GM19193 (cell line): Measurements from ENCODE around the gene OTUD3.

Experiments used
- POLR2A ChIP-seq: IDR thresholded peaks from 4 replicates; pipeline ENCODE4 v1.6.1; 2011; ENCODE audit not compliant: insufficient read depth, insufficient read length; ENCODE audit errors: extremely low read depth

The OTUD3 gene

DNA sequence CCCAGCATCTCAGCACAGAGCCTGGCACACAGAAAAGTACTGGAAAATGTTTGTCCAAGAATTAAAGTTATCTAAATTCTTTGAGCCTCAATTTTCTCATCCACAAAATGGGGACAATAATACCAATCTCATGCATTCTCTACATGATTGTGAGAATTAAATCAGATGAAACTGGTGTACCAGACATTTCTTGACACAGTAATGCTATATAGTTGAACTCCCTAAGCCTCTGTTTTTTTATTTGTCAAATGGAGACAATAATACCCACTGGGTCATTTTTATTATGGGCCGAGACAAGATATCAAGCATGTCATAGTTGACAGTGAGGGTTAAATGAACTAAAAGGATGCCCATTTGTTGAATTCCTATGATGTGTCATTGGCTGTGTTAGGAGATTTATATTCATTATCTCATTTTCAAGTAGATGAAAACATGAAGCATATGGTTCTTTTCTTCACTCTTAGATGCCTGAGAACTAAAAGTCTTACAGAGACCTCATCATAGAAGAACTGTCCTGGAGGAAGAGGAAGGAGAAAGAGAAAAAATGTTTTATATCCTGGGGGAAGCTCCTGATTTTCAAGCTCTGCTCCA is 17.5 kb upstream of the OTUD3 start:
- no peak for TF ChIP-seq POLR2A

DNA sequence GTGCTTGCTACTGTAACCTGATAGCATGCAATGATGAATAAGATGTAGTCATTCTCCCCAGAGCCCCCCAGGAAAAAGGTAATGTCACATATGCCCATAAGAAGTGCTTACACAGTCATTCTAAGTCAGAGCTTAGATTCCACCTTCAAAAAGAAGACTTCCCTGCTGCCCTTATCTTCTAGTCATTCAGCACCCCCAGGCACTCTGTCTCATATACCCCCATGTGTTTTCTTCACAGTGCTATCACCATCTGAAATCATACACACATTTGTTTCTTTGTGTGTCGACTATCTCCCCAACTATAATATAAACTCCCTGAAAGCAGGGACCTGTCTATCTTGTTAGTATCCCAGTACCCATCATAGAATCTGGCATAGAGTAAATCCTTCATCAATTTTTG is 16.2 kb upstream of the OTUD3 start:
- no peak for TF ChIP-seq POLR2A

DNA sequence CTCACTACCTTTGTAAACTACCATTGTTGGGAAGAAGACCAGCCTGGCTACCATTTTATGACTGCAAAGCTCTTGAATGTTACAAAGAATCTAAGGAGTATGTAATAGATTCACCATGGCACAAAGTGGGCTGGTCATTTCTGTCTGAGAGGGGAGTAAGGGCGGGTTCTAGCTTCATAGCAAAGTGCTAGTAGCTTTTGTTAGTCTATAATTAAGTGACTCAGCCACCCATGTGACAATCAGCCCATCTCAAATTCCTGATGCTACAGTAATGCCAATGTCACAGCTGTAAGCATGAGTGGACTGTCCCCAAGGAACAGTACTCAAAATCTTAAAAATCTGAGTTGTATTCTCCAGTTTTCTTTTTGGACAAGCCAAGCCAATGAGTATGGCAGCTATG is 15.4 kb upstream of the OTUD3 start:
- no peak for TF ChIP-seq POLR2A

DNA sequence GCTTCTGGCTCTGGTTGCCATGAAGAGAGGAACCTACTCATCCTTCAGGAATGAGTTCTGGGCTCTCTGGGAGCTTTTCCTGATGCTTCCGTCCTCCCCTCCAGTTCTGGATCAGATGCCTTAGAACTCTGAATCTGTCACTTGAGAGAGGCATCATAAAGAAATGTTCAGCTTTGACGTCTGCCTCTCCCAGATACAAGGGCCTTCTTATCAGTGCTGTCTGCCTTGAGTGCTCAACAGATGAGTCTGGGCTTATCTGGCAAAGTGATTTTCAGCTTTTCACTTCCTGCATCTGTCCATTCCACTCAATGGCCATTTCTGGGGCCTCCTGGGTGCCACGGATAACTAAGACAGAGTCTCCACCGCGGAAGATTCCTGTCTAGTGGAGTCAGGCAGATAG is 12.3 kb upstream of the OTUD3 start:
- TF ChIP-seq POLR2A, result no peak

DNA sequence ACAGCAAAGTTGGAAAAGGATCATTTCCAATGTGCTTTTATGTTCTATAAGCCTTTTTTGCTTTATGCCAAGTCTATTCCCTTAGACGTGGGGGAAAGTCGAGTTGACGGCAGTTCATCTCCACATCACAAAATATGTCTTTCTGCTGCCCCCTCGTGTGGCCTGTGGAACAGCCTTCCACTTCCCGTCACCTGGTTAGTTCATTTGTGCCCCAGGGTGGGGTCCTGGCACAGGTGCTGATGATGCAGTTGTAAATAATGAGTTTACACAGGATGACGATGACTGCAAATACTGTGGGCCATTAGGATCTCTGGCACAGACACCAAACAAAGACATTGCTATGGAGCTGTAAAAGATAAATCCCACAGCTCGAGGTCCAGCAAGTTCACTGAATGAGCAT is 10.0 kb upstream of the OTUD3 start:
- no peak for TF ChIP-seq POLR2A

DNA sequence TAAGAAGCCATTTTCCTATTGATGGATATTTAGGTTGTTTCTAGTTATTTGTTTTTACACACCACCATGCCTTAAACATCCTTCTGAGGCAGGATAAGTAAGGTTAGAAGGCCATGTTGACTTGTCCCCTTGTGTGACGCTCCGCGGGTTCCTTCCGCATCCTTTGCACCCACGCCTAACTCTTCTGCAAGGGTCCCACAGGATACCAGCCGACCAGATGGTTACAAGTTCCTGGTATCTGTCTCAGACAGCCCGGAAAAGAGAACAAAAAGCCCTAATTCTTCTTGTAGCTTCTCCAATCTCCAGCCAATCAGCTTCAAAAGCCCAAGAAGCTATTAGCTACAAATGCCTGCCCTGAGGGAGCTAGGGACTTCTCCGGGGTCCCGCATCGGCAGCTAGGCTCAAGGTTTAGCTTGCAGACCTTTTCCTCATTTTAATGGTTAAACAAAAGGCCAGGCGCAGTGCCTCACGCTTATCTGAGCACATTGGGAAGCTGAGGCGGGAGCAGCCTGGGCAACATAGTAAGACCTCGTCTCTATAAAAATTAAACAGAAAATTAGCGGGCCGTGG is 4.9 kb upstream of the OTUD3 start:
- no peak for TF ChIP-seq POLR2A

DNA sequence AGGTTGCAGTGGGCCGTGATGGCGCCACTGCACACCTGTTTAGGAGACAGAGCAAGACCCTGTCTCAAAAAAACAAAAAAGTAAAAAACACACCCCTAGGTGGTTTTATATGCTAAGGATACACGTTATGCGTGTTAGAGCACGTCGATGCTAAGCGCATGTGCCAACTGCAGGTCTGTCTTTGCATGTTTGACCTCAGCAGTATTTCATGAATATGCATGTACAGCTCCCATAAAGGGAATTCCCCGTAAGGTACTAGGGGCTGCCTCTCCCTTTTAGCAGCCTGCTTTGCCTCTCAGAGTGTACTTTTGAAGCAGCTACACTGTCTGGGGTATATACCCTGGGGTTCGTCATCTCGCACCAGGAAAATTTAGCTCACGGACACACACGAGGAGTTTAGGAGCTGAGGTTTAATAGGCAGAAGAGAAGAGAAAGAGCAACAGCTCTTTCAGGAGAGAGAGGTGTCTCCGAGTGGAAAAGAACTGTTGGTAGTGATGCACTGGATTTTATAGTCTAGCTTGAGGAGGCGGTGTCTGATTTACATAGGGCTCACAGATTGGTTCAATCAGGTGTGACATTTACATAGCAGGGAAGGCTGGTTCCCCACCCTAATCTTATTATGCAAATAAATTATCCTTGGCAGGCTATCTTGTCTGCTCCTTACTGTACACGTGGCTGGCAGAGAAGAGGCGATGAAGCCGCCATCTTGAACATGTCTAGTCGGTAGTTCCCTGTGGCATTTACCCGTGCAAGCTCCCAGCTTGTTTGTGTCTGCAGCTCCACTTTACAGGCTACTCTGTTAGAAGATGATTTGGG is 4.2 kb upstream of the OTUD3 start:
- no peak for TF ChIP-seq POLR2A

DNA sequence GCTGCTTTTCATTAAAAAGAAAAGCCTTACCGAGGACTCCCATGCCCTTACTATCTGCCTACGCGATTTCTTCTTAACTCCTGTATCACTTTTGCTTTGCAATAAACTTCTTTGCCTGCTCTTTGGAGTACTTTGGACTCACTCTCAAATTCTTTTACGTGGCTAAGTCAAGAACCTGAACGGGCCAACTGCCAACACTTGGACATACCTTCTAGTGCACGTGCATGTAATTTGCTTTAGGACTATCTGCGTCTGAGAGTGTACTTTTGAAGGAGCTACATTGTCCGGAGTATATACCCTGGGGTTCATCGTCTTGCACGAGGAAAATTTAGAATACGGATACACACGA is 3.6 kb upstream of the OTUD3 start:
- no peak for TF ChIP-seq POLR2A

DNA sequence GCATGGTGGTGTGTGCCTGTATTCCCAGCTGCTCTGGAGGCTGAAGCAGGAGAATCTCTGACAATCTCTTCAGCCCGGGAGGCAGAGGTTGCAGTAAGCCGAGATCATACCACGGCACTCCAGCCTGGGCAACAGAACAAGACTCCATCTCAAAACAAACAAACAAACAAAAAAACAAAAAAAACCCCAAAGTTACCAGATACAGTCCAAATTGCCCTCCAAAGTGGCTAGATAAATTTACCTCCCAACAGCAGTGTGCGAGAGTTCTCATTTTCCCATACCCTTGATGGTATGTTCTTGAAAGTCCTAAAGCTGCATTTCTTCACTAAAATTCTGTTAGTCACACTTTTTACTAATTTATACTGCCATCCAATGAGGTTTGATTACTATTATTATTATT is 3.0 kb upstream of the OTUD3 start:
- no peak for TF ChIP-seq POLR2A

DNA sequence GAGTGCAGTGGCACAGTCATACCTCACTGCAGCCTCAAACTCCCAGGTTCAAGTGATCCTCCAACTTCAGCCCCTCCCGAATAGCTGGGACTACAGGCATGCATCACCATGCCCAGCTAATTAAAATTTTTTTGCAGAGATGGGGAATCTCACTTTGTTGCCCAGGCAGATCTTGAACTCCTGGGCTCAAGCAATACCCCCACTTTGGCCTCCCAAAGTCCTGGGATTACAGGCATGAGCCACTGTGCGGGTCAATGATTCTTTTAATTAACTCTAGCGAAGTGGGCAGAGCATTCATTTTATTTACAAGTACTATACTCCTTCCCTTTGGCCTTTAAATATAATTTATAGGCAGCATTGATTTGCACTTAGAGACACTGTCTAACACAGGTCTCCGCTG is 2.5 kb upstream of the OTUD3 start:
- TF ChIP-seq POLR2A, result no peak

DNA sequence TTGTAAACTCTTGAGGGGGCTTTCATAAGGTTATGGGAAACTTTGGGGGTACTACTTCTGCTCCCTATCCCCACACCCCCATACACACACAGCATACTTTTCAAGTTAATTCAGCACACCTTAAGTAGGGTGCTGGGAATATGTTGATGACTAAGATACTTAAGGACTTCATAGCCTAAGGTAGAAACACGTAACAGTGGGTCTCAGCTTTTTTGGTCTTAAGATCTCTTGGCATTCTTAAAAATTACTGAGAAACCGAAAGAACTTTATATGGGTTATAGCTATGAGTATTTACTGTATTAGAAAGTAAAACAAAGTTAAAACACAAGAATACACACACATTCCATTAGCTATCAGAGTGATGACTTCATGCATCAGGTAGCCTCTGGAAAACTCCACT is 2.1 kb downstream of the OTUD3 start:
- TF ChIP-seq POLR2A, result no peak

DNA sequence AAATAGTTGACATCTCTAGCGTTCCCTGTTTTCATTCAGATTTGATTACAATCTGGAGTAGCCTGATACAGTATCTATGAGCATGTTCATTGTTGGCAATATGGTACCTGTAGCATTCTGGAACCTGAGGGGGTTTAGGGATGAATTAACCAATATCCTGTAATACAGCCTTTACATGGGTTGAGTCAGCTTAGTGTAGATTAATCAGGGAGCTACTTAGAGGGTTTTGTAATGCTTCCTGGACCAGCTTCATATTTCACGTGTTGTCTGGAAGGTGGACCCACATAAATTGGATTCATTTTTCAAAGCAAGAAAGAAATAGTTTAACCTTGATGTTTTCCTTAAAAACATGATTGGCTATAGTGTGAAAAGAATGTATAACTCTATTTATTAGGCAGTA is 3.6 kb downstream of the OTUD3 start:
- TF ChIP-seq POLR2A, result no peak

DNA sequence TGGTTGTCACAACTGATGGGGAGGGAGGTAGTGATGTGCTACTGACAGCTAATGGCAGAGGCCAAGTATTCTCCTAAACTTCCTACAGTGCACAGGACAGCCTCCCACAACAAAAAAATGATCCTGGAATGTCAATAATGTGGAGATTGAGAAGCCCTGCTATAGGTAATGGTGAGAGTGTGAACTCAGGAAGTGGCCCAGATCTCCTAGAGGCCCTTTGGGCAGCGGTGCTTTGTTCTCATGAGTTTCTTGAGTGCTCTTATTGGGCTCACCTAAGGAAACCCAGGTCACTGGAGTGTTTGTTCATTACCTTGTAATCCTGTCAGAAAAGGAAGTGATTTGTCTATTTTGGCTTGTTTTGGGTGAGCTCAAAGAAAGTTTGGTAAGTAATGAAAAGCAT is 5.9 kb downstream of the OTUD3 start:
- TF ChIP-seq POLR2A, result no peak

DNA sequence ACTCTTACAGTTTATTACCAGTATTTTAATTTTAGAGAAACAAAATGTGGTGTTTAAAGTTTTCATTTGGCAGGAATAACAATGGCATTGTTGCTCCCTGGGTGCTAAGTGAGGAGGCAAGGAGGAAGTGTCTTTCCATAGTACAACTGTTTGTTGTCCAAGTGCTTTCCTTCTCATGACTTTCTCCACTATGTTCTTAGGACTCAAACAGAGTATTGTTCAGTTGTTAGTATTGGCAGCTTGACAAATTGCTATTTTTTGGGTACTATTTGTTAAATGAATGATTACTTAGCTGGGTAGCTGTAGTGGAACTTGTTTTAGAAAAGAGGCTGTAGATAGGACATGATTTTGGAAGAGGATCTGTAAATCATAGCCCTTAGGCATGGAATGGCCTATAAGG is 7.5 kb downstream of the OTUD3 start:
- TF ChIP-seq POLR2A, result no peak

DNA sequence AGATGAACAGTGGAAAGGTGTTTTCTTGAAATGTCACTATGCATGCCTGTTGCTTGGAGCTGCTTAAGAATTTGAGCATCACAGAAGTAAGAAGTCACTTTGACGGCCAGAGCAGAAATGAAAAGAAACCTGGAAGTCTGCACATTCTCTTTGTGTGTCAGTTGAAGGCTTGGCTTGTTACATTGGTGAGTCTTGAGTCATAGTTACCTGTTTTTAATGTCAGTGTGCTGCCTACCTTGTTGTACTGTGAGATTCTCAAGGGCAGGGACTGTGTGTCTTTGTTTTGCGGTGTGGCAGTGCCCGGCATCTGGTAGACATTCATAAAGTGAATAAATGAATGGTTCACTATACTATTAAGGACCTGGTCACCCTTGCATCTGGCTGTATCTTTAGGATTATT is 9.9 kb downstream of the OTUD3 start:
- TF ChIP-seq POLR2A, result no peak

DNA sequence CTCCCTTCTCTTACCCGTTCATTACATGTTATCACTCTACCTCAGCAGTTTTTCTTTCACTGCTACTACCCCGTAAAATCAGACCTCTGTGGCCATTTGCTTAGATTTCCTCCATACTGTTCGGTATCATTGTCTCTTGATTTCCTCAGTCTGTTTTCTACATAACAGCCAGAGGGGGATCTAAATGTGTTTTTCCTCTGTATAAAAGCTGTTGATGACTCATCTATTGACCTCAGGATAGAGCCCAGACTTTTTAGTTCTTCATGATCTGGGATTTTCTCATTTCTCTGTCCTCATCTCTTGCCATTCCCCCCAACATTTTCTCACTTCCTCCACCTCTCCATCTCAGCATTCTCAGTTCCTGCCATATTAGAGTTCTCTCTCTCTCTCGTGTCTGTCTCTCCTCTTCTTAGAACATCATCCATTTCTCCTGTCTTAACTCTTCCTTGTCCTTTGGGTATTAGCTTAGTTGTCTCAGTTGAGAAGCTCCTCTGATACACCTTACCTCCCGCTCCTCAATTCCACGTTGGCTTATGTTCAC is 10.5 kb downstream of the OTUD3 start:
- TF ChIP-seq POLR2A, result no peak

DNA sequence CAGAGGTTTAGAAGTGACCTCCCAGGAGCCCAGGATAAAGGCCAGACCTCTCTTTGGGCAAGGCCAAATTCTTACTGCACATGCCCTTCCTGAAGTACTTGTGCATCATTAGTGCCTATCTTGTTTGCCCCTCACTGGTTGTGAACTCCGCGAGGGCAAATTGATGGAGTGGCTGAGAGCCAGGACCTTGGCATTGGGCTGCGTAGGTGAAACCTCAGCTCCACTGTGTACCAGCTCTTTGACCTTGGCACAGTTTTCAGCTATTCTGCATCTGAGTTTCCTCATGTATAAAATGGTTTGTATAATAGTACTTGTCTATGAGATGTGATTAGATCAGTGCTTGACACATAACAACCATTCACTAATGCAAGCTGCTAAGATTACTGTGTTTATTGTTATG is 11.5 kb downstream of the OTUD3 start:
- no peak for TF ChIP-seq POLR2A

DNA sequence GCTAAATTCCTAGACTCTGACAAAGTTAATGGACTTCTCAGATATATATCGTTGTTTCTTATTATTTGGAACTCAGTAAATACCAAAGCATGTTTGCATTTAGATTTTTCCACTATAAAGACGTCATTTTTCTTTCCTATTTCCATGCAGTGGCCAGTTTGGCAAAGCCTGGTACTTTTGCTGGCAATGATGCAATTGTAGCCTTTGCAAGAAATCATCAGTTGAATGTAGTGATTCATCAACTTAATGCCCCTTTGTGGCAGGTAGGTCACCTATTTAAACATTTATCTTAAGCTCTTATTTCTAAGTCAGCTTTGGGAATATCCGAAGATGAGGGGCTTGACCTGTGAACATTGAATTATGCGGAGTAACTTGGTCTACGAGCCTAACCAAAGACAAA is 12.0 kb downstream of the OTUD3 start:
- no peak for TF ChIP-seq POLR2A
